GM18526 (cell line): Measurements from ENCODE around the gene TRUB2.
A peak's percentile ranks its signal among the peaks of the same experiment; 100 is the strongest.

Experiments used
- POLR2A ChIP-seq: IDR thresholded peaks from 3 replicates; pipeline ENCODE4 v1.6.1; 2011; ENCODE audit not compliant: insufficient read length; ENCODE audit errors: extremely low read depth

Gene TRUB2

DNA sequence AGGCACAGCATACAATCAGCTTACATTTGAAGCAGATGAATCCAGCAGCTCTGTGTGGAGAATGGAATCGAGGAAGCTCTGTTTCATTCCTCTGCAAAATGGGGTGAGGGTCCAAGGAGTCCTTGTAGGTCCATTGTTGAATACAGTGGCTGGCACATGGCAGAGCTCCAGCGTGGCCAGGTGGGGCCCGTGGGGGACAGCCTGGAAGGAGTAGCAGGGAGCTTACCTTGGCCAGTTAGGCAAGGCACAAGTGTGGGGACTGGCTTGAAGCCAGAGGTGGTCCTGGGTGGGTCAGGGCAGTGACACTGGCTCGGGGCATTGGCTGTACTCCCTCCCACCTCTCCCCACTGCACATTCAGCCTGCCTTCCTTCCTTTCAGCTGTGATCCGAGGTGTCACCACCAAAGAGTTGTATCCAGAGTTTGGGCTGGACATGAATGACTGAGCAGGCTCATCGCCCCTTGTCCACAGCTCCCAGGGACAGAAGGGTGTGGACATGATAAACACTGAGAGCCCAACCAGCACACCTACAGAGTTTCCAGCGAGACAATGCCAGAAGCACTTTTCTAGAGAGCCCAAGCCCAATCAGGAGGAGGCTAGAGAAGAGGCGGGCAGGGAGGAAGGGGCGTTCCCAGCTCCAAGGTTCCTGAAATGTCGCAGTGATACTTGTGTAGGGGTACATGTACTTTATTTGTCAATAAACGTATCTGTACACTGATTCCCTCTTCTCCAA is 33.8 kb downstream of the TRUB2 start:
- TF ChIP-seq POLR2A, result no peak

DNA sequence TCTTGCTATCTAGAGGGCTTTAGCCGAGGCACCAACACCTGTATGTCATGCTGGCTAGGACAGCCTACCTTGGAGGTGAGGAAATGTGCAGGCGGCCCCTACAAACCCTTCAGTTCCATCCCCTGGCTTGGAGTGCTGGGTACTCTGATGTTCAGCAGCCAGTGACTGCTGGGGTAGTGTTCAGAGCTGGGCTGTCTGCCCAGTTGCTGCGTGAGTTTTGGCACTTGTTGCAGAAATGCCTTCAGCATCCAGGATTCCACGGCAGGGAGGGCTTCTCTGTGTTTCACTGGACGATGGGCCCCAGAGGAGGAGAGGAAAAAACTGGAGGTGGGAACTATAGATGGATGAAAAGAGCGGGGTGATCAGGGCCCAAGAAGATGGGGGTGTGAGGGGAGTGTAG is 35.8 kb downstream of the TRUB2 start:
- TF ChIP-seq POLR2A, result no peak

DNA sequence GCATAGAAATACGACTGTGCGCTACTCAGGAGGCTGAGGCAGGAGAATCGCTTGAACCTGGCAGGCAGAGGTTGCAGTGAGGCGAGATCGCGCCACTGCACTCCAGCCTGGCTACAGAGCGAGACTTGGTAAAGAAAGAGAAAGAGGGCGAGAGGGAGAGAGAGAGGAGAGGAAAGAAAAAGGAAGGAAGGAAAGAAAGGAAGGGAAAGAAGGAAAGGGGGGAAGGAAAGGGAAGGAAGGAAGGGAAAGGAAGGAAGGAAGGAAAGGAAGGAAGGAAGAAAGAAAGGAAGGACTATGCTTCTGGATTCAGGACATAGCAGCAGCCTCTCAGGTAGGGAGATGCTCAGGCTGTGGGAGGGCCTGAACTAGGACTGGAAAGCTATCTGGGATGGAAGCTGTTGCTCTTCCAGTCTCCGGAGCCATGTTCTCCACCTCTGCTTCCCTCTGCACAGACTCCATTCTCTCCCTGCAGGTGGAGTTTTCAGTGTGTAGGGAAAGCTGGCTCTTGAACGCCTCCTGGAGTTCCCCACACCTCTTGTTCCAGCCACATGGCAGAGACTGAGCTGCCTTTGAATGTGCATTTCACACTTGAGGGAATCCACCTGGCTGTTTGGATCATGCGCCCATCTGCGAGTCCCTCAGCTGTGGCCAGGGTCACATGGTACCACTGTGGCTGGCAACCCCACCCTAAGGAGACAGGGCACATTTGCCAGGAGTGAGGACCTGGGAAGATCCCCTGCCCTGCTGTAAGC is 37.0 kb downstream of the TRUB2 start:
- no peak for TF ChIP-seq POLR2A

GRCh38 chr9:128282500-128282899 is 39.7 kb downstream of the TRUB2 start:
- TF ChIP-seq POLR2A, result no peak

DNA sequence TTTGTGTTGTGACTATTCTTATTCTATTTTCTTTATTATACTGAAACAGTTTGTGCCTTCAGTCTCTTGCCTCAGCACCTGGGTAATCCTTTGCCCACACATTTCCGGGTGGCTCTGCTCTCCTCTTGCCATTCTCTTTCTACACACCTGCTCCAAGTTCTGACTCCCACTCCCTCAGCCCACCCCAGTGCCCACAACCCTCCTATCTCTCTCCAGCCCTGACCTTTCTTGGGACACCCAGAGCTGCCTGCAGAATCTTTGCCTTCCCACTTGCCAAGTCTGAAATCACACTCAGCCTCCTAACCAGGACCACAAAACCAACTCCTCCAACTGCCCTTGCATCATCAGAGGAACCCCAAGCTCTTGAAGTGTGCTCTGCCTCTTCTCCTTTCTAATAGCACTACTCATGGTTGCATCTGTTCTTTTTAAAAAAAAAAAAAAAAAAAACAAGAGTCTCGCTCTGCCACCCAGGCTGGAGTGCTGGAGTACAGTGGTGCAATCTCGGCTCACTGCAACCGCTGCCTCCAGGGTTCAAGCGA is 42.1 kb downstream of the TRUB2 start:
- no peak for TF ChIP-seq POLR2A

GRCh38 chr9:128276574-128277270 is 45.5 kb downstream of the TRUB2 start:
- no peak for TF ChIP-seq POLR2A

GRCh38 chr9:128276008-128276573 is 46.2 kb downstream of the TRUB2 start, which contains the start of gene SWI5:
SWI5 (plus strand) TSS chr9:128276276.
- peak; percentile 99 for TF ChIP-seq POLR2A

GRCh38 chr9:128275198-128276007 is 46.8 kb downstream of the TRUB2 start, which contains the start of gene GOLGA2:
GOLGA2 (minus strand) TSS chr9:128276007; CDS start chr9:128275976, 31 bp downstream.
- TF ChIP-seq POLR2A, result peak; percentile 28

DNA sequence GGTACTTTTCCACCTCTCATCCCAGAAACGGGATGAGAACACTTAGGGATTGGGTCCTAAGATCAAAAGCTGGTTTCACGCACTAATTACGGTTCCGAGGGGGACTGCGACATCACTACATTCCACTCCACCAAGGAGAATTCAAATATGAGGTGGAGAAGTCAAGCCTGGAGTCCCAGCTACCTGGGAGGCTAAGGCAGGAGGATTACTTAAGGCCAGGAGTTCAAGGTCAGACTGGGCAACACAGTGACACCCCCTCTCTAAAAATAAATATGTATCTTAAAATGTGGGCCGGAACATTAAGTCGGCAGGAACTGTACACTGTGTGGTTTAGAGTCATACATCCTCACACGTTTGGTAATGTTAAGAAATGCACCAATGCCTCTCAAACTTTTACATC is 48.0 kb downstream of the TRUB2 start:
- TF ChIP-seq POLR2A, result no peak

DNA sequence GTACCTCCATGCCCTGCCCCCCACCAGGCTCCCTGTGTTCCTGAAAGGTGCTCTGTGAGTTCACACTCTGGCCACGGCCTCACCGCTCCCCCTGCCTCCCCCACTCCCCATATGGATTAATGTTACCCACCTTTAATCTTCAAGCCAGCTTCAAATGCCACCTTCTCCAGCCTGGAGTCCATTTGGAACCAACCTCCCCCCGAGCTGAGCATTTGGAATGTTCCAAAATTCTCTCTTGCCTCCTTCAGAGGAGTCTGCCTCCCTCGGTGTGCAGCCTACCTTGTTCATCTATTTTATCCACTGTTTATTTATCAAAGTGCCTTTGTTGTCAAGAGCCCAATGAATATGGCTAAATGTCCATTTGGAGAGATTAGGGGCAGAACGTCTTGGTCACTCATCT is 50.7 kb downstream of the TRUB2 start:
- no peak for TF ChIP-seq POLR2A

GRCh38 chr9:128271112-128271511 is 51.1 kb downstream of the TRUB2 start:
- no peak for TF ChIP-seq POLR2A

DNA sequence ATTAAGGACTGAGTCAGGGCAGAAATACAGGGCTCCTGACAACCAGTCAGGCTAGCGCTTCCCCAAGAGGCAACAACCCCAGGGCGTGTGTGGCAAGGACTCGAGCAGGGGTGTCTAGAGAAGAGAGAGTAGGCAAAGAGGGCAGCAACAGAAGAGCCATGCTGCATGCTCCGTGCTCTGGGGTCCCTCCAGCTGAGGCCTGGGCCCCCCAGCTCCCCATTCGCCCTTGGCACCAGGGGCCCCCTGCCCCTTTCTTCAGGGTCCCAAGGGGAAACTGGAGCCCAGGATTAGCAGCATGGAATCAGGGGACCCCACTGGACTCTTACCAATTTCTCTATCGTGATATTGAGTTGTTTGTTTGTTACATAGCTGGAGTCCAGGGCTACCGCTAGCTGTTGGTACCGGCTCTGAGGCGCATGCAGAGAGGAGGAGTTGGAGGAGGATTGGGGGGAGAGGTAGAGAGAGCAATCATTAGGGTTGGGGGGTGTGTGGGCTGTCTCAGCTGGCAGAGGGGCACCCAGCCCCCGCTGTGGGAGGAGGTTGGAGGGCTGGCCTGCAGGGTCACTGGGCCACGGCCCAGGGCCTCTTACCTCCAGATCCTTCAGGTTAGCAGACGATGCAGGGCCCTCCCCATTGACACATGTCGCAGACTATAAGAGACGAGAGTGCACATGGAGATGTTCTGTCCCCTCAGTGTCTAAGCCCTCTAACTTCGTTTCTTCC is 55.2 kb downstream of the TRUB2 start:
- no peak for TF ChIP-seq POLR2A

- no peak for TF ChIP-seq POLR2A
These were observed 56.8 kb downstream of the TRUB2 start for GRCh38 chr9:128265348-128265847.

DNA sequence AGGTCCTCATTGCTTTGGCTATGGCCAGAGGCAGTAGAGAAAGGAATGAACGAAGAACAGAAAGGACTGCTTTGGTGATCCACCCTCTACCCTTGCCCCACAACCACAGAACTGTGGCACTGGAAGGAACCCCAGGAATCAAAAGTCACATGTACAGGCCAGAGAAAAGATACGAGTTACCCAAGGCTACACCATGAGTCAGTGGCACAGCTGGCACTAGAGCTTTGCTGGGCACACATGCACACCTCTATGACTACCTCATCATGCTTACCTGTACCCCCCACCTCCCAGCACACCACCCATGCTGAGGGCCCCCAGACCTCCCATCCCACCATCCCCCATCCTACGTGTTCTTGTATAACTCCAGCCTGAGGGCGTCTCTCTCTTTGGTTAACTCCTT is 59.6 kb downstream of the TRUB2 start:
- TF ChIP-seq POLR2A, result no peak
